Activated CD4-positive, alpha-beta memory T cell treated with anti-CD3 and anti-CD28 coated beads for 36 hours (primary cell): ENCODE results near the gene CHCHD10. TPM values are rescaled to one million over a fixed set of nuclear protein-coding genes. Genes with fewer than 3 reads are reported as not detected.

Experiments
- CTCF ChIA-PET: fragments of 350-600 bp; sonication (Branson Sonifier 250); formaldehyde crosslinking; loops from one replicate; lab custom pipeline; 2021; ENCODE audit warnings: antibody characterized with exemption, inconsistent platforms; lab: Charles Lee
- POLR2A ChIA-PET: fragments of 350-600 bp; sonication (Branson Sonifier 250); formaldehyde crosslinking; loops from one replicate; lab custom pipeline; 2021; ENCODE audit warnings: antibody characterized with exemption; lab: Charles Lee
- DNase-seq: peaks from one replicate; pipeline ENCODE4 v3.0.0-alpha.2; 2020
- H3K27ac Mint-ChIP-seq: one replicate; pipeline ENCODE4 v1.8.0; 2021; ENCODE audit warnings: mixed read lengths
- H3K27me3 Mint-ChIP-seq: one replicate; pipeline ENCODE4 v1.8.0; 2021; ENCODE audit warnings: mixed read lengths
- H3K36me3 Mint-ChIP-seq: one replicate; pipeline ENCODE4 v1.8.0; 2021; ENCODE audit warnings: mixed read lengths
- H3K4me1 Mint-ChIP-seq: one replicate; pipeline ENCODE4 v1.8.0; 2021; ENCODE audit warnings: low read depth, mixed read lengths
- H3K4me3 Mint-ChIP-seq: one replicate; pipeline ENCODE4 v1.8.0; 2021; ENCODE audit warnings: mild to moderate bottlenecking, mixed read lengths
- H3K9me3 Mint-ChIP-seq: one replicate; pipeline ENCODE4 v1.8.0; 2021; ENCODE audit warnings: mixed read lengths
- intact Hi-C: fragments of 100-400 bp; cut with micrococcal nuclease; formaldehyde crosslinking; loops from one replicate; pipeline ENCODE4 v1.15.1; 2023
- total RNA-seq, 2 experiments: library from RNA; stranded (reverse); gene quantifications; one replicate each; pipeline ENCODE4 v1.2.3, GENCODE V29; 2021

CHCHD10 gene
- total RNA-seq, 2 experiments from 2014 or later = 144 to 157 TPM

DNA sequence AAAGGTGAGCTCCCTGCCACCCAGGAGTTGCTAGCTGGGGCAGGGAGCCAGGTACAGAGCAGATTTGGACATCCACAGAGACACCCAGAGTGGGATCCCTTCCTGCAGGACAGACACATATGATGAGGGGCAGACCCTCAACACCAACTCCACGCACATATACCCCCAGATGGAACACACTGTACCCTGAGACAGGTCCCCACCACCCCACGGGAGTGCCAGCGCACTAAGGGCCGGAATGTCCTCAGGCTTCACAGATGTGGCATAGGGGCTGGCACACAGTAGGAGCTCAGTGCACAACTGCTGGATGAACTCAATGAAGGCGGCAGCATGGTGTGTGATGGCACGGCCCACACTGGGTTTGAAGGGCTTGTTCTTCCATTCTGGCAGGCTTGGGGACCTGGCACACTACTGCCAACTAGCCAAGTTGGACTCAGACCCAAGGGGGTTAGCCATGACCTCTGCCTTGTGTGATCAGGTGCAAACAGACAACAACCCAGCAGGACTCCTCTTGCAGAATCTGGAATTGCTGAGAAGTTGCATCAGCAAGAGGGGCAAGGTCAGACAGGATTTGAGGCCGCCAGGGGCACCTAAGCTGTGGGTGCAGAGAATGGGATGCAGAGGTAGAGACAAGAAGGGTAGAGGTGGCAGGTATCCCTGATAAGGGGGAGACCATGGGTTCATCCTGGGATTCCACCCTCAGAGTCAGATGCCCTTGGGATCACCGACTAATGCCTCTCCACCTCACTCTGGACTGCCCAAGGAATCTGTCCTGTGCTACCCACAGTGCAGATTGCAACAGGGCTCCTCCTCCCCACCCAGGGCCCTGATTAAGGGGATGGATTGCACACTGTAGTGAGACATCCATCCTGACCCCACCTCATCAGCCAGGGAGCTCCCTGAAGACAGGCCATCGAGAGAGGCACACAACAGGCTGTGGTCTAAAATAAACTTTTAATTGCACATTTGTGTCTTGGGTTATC, 2.6 kb downstream of the CHCHD10 start:
- intact Hi-C loops = loop anchor here (10.0 kb wide), 1 partner anchor 60 kb away; no protein-coding TSS in a partner anchor
- Mint-ChIP-seq H3K27ac (no peak overlapping the region), H3K36me3 (peaks cover 5% of the 10 kb centered on the region)

DNA sequence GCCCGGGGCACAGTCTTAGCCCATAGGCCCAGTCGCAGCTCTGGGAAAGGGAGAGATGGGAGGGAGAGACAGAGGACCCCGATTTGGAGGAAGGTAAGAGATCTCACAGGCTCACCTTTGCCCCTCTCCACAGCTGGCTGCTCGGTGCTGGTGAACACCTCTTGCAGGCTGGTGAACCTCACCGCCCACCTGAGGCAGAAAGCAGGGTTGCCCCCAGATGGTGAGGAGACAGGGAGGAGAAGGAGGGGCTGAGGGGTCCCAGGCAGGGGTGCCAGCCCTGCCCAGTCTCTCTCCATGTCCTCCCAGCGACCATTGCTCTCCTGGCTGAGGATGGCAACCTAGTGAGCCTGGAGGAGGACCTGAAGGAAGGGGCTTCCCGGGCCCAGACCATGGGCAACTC, 3.8 kb downstream of the CHCHD10 start:
- POLR2A ChIA-PET = no interaction called here
- CTCF ChIA-PET = no interaction called here
- Mint-ChIP-seq H3K27ac (peak overlapping the region; percentile 24), H3K4me1 (peaks cover 34% of the 10 kb centered on the region), H3K9me3 (no peaks in the 10 kb centered on the region), H3K4me3 (peak overlapping the region; percentile 42), H3K36me3 (peaks cover 5% of the 10 kb centered on the region), H3K27me3 (no peaks in the 10 kb centered on the region)
- DNase-seq = no peak
- intact Hi-C loops = loop anchor here (10.0 kb wide), 1 partner anchor 59 kb away; no protein-coding TSS in a partner anchor

More for the DNA sequence above, 2.6 kb downstream of the CHCHD10 start:
- Mint-ChIP-seq H3K4me3 (peak overlapping the region; percentile 29), H3K4me1 (peaks cover 34% of the 10 kb centered on the region), H3K27me3 (no peaks in the 10 kb centered on the region), H3K9me3 (no peaks in the 10 kb centered on the region)
- ChIA-PET CTCF (no interaction called here), POLR2A (no interaction called here)
- DNase-seq = no peak

DNA sequence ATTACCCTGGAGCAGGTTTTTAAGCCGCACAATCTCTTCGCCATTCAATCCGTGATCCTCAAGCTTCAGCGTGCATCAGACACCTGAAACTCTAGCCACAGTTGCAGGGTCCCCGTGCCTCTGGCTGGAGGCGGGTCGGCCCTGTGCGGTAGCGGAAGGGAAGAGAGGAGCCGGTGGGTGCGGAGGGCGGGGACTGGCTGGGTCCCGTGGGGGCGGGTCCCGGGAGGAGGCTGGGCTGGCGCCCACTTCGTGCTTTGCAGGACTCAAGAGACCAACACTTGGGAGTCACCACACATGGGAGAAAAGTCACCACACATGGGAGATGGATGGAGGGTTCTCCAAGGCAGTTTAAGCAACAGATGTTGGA, 4.2 kb downstream of the CHCHD10 start:
- Mint-ChIP-seq H3K4me3 (peak overlapping the region; percentile 42), H3K9me3 (no peaks in the 10 kb centered on the region), H3K4me1 (peaks cover 34% of the 10 kb centered on the region), H3K27ac (peak overlapping the region; percentile 24), H3K36me3 (peaks cover 5% of the 10 kb centered on the region), H3K27me3 (no peaks in the 10 kb centered on the region)
- intact Hi-C loops = loop anchor here (10.0 kb wide), 1 partner anchor 59 kb away; no protein-coding TSS in a partner anchor
- peak; percentile 64 for DNase-seq
- ChIA-PET POLR2A (no interaction called here), CTCF (no interaction called here)

DNA sequence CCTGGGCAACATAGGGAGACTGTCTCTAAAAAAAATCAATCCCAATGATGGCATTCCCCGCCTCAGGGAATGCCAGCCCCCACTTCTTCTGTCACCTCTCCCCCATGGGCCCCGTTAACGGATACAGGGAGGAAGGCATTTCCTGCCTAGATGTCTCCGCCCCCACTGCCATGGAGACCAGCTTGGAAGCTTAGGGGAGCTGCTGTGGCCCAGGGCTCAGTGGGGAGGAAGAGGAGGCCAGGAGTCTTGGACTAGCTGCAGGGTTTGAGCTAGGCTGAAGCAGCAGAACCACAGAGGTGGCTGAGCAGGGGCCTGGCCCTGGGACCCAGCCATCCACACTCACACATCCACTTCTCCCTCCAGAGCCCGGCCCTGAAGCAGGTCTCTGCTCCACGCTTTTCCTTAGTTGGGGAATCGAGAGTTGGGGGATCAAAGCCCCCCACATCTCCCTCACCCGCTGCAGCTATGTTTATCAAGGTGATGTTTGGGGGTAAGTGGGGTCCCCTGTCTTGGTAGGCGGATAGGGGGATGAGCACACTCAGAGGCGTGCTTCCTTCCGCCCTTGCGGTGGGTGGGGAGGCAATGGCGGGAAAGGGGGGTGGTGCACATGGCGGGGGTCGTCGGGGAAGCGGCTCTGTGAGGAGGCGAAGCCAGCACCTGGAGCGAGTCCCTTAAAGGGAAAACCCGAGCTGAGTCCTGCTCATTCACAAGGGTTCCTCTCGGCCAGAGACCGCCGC, 4.8 kb downstream of the CHCHD10 start, which contains the start of gene C22orf15:
Gene C22orf15, plus strand, starts transcription at position 149 of the 737 bp plus-strand sequence. Its CDS starts 317 bp downstream, at position 466.
- H3K4me1 Mint-ChIP-seq = peaks cover 34% of the 10 kb centered on the region
- ChIA-PET CTCF (no interaction called here), POLR2A (interaction anchor here (0.6 kb wide), 1 partner anchor 29 kb away, joined by 4 read pairs; no protein-coding TSS in a partner anchor)
- H3K4me3 Mint-ChIP-seq = peak within 1 kb of the TSS; percentile 42
- peak; percentile 25 for DNase-seq
- peaks cover 5% of the 10 kb centered on the region for H3K36me3 Mint-ChIP-seq
- H3K9me3 Mint-ChIP-seq = no peaks in the 10 kb centered on the region
- no peaks in the 10 kb centered on the region for H3K27me3 Mint-ChIP-seq
- peak within 1 kb of the TSS; percentile 24 for H3K27ac Mint-ChIP-seq
- intact Hi-C loops = loop anchor here (10.0 kb wide), 1 partner anchor 58 kb away; no protein-coding TSS in a partner anchor

DNA sequence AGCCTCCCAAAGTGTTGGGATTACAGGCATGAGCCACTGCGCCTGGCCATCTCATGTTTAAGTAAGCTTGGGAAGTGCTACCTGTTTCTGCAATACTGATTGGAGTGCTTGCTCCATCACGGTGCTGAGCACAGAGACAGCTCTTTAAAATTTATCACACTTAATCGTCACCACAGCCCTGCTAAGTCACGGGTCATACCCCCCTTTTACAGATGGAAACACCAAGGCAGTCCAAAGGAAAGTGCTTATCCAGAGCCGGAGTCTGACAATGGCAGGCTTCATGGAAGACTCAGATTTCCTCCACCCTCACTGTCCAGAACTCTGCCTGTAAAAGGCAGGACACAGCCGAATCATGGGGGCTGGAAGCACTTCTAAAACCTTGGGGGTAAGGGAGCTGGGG, 7.7 kb downstream of the CHCHD10 start:
- Mint-ChIP-seq H3K9me3 (no peaks in the 10 kb centered on the region), H3K27me3 (no peaks in the 10 kb centered on the region), H3K36me3 (no peaks in the 10 kb centered on the region), H3K4me1 (peaks cover 21% of the 10 kb centered on the region), H3K27ac (no peak overlapping the region), H3K4me3 (no peak overlapping the region)
- intact Hi-C loops = loop anchor here (10.0 kb wide), 1 partner anchor 55 kb away; no protein-coding TSS in a partner anchor
- POLR2A ChIA-PET = interaction anchor here (0.7 kb wide), 1 partner anchor 29 kb away, joined by 4 read pairs; no protein-coding TSS in a partner anchor
- DNase-seq = no peak
- CTCF ChIA-PET = interaction anchor here (1.0 kb wide), 1 partner anchor 90 kb away, joined by 5 read pairs; no protein-coding TSS in a partner anchor

DNA sequence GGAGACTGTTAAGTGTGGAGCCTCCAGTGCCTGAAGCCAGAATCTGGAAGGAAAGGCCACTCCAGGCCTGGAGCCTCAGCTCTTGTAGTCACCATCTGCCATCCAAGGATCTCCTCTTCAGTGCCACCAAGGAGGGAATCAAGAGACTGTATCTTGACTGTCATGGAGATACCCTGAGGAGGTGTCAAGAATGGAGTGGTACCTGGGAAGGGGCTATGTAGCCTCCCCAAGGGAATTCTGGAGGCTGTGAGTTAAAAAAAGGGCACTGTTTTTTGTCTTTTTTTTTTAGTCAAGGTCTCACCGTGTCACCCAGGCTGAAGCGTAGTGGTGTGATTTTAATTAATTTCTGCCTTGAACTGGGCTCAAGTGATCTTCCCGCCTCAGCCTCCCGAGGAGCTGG, 8.2 kb downstream of the CHCHD10 start:
- DNase-seq = no peak
- Mint-ChIP-seq H3K27me3 (no peaks in the 10 kb centered on the region), H3K36me3 (no peaks in the 10 kb centered on the region), H3K9me3 (no peaks in the 10 kb centered on the region), H3K27ac (no peak overlapping the region), H3K4me1 (peaks cover 19% of the 10 kb centered on the region), H3K4me3 (no peak overlapping the region)
- CTCF ChIA-PET = interaction anchor here (1.0 kb wide), 1 partner anchor 90 kb away, joined by 5 read pairs; no protein-coding TSS in a partner anchor
- intact Hi-C loops = no loop called here
- POLR2A ChIA-PET = interaction anchor here (0.7 to 0.9 kb wide), 3 partner anchors 9 to 30 kb away, joined by 4 read pairs; partner anchors contain the start of gene ZNF70

DNA sequence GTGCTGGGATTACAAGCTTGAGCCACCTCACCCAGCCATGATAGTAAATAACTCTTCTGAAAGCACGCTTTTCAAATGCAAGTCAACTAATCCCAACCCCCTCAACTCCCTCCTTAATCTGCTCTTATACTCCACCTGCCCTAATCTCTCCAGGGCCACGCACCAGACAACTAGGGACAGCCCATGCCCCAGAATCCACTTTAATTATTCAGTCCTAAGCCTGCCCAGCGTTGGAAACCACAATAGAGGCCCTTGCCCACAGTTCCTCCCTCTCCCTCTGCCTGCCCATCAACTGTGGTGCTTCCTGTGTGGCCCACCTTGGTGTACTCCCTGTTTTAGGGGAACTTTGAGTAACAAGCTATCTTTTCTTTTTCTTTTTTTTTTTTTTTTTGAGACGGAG, 10.9 kb downstream of the CHCHD10 start:
- POLR2A ChIA-PET = no interaction called here
- H3K36me3 Mint-ChIP-seq = no peaks in the 10 kb centered on the region
- CTCF ChIA-PET = interaction anchor here (0.8 kb wide), 1 partner anchor 464 kb away, joined by 3 read pairs; no protein-coding TSS in a partner anchor

DNA sequence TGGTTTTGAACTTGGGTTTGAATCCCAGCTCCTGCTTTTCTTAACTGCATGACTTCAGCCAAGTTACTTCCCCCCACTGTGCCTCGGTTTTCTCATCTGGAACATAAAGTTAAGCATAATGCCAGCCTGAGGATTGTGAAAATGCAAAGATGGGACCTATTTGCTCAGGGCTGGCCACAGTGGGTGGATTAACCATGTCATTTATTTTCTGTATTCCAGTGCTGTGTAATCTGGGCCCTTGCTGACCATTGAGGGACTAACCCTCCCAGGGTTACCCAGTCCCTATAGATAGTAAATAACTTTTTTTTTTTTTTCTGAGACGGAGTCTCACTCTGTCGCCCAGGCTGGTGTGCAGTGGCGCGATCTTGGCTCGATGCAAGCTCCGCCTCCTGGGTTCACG, 12.1 kb downstream of the CHCHD10 start:
- Mint-ChIP-seq H3K4me3 (no peak overlapping the region), H3K9me3 (no peaks in the 10 kb centered on the region), H3K27me3 (no peaks in the 10 kb centered on the region), H3K4me1 (peaks cover 3% of the 10 kb centered on the region), H3K36me3 (no peaks in the 10 kb centered on the region), H3K27ac (no peak overlapping the region)
- no peak for DNase-seq
- intact Hi-C loops = no loop called here
- POLR2A ChIA-PET = no interaction called here
- CTCF ChIA-PET = interaction anchor here (1.1 to 1.2 kb wide), 2 partner anchors 11 to 94 kb away, joined by 3 to 5 read pairs; no protein-coding TSS in a partner anchor

More for the DNA sequence above, 10.9 kb downstream of the CHCHD10 start:
- DNase-seq = no peak
- Mint-ChIP-seq H3K27ac (no peak overlapping the region), H3K9me3 (no peaks in the 10 kb centered on the region), H3K27me3 (no peaks in the 10 kb centered on the region), H3K4me1 (no peaks in the 10 kb centered on the region), H3K4me3 (no peak overlapping the region)
- intact Hi-C loops = no loop called here

DNA sequence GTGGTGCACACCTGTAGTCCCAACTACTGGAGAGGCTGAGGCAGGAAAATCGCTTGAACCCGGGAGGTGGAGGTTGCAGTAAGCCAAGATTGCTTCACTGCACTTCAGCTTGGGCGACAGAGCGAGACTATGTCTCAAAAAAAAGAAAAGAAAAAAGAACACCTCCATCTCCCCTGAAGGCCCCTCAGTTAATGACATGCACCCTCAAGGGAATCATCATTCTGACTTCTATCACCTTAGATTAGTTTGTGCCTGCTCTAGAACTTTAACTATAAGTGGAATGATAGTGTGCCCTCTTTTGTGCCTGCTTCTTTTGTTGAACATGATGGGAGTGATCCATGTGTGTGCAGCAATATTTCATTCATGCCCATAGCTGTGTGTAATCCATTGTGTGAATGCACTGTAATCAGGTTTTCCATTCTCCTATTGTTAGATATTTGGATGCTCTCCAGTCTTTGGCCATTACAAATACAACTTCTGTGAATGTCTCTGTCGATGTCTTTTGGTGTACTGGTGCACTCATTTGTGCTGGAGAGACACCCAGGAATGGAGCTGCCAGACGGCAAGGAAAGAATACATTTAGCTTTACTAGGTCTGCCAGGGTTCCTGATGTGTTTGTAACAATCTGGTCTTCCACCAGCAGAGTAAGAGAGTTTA, 12.7 kb downstream of the CHCHD10 start:
- Mint-ChIP-seq H3K36me3 (no peaks in the 10 kb centered on the region), H3K4me3 (no peak overlapping the region), H3K4me1 (peaks cover 8% of the 10 kb centered on the region), H3K9me3 (no peaks in the 10 kb centered on the region), H3K27ac (no peak overlapping the region), H3K27me3 (no peaks in the 10 kb centered on the region)
- ChIA-PET POLR2A (no interaction called here), CTCF (interaction anchor here (1.1 to 1.2 kb wide), 2 partner anchors 11 to 95 kb away, joined by 3 to 5 read pairs; no protein-coding TSS in a partner anchor)
- intact Hi-C loops = no loop called here
- DNase-seq = no peak

DNA sequence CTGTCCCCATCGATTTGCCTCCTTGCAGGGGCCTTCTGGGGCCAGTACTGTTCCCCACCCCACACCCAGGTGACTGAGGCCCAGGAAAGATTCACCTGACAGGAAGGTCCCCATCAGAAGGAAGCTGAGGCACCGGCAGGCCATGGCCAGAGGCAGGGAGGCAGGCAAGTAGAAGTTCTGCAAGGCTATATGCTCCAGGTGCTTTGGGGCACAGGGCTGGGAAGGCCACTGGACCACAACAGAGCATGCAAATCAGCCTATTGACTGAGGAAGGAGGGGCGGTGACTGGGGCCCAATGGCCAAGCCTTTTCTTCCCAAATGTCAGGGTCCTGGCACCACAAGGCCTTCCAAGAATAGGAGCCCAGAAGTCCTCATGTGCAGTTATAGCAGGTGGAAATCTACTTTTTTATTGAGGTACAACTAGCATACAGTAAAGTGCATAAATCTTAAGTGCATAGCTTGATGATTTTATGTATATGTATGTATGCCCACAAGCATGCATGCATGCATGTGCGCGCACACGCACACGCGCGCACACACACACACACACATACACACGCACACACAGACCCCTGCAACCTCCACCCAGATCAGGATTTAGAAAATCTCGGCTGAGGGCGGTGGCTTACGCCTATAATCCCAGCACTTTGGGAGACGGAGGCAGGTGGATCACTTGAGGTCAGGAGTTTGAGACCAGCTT, 13.4 kb downstream of the CHCHD10 start, which contains the start of gene VPREB3:
Gene VPREB3, minus strand, starts transcription at position 206 of the 700 bp plus-strand sequence. Its CDS starts 62 bp downstream, at position 144.
- no peak within 1 kb of the TSS for H3K4me3 Mint-ChIP-seq
- intact Hi-C loops = no loop called here
- no peaks in the 10 kb centered on the region for H3K36me3 Mint-ChIP-seq
- ChIA-PET POLR2A (no interaction called here), CTCF (interaction anchor here (1.2 to 1.7 kb wide), 2 partner anchors 12 to 15 kb away, joined by 3 to 5 read pairs; no protein-coding TSS in a partner anchor)
- H3K27ac Mint-ChIP-seq = no peak within 1 kb of the TSS
- H3K4me1 Mint-ChIP-seq = peaks cover 12% of the 10 kb centered on the region
- H3K9me3 Mint-ChIP-seq = no peaks in the 10 kb centered on the region
- no peaks in the 10 kb centered on the region for H3K27me3 Mint-ChIP-seq
- no peak for DNase-seq
